Thymus (tissue), 11 donors: Measurements from ENCODE around the gene YWHAQ. TPM values are rescaled to one million over a fixed set of nuclear protein-coding genes. Genes with fewer than 3 reads are reported as not detected.

Experiments used
- DNase-seq, 9 donors: peaks; one replicate each; pipeline ENCODE4 v3.0.0-alpha.2; 2013; ENCODE audit warnings: low spot score in 9 of 9, low read depth in 6 of 9, missing footprints in 1 of 9
- H3K27ac ChIP-seq, 2 donors: one replicate each; pipeline ENCODE4 v1.5.1; 2013; ENCODE audit warnings: control low read depth in 1 of 2, low read depth in 1 of 2, low read length in 1 of 2, mild to moderate bottlenecking in 1 of 2, moderate library complexity in 1 of 2
- H3K27me3 ChIP-seq, 2 donors: one replicate each; pipeline ENCODE4 v1.5.1; 2013; ENCODE audit warnings: low read length in 1 of 2; ENCODE audit not compliant: control insufficient read depth in 2 of 2, insufficient read depth in 1 of 2
- H3K36me3 ChIP-seq, 2 donors: one replicate each; pipeline ENCODE4 v1.5.1; 2013; ENCODE audit warnings: low read length in 1 of 2, mild to moderate bottlenecking in 1 of 2, moderate library complexity in 1 of 2; ENCODE audit not compliant: control insufficient read depth in 2 of 2, insufficient read depth in 2 of 2
- H3K4me1 ChIP-seq, 2 donors: one replicate each; pipeline ENCODE4 v1.5.1; 2013; ENCODE audit warnings: low read length in 2 of 2; ENCODE audit not compliant: control insufficient read depth in 2 of 2, insufficient read depth in 2 of 2
- H3K4me3 ChIP-seq, 2 donors: one replicate each; pipeline ENCODE4 v1.5.1; 2013; ENCODE audit warnings: low read length in 2 of 2, control low read depth in 1 of 2, mild to moderate bottlenecking in 1 of 2
- H3K9me3 ChIP-seq, 2 donors: one replicate each; pipeline ENCODE4 v1.5.1; 2013; ENCODE audit warnings: low read length in 1 of 2, mild to moderate bottlenecking in 1 of 2; ENCODE audit not compliant: control insufficient read depth in 2 of 2, insufficient read depth in 1 of 2
- WGBS: extraction: QIAGEN DNeasy Blood & Tissue Kit; methylation state at CpG from one replicate; pipeline ENCODE4 v1.1.7; 2013; 5-methylcytosine and 5-hydroxymethylcytosine counted together
- polyA plus RNA-seq: library from polyadenylated mRNA; stranded (reverse); fragments of 200-250 nt; gene quantifications from one replicate; pipeline ENCODE4 v1.2.3, GENCODE V29; 2013
- total RNA-seq: library from RNA; stranded (reverse); fragments of 120-200 nt; gene quantifications from one replicate; pipeline ENCODE4 v1.2.4, GENCODE V29; 2013
- donor health status: healthy.

The YWHAQ gene
- total and polyA plus RNA-seq, 2 donors: 117 to 182 TPM

DNA sequence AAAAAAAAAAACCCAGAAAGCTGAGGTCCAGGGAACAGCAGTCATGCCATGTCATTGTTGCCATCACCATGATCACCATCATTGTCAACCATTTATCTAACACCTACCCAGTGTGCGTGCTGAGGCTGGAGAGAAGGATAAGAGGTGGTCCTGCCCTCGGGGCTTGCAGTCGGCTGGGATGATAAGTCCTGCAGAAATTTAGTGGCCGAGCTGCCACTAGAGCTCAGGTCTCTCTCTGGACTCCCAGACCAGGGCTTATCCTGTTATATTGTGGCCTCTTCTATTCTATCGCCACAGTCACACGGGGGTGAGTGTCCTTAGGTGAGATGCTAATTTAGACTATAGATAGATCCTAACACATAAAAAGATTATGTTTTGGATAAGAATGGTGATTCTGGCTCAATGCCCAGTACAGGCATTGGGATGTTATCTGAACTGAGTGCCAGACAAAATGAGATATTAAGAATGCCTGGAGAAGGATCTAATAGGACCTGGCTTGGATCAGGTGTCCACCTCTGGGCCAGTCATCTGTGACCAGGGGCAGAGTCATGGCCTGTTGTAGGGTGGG lies 43.2 kb upstream of the YWHAQ start:
- Histone ChIP-seq H3K4me1 (no peaks in the 10 kb centered on the region), H3K36me3 (no peaks in the 10 kb centered on the region), H3K27ac (no peak overlapping the region), H3K4me3 (no peak overlapping the region), H3K9me3 (no peaks in the 10 kb centered on the region), H3K27me3 (no peaks in the 10 kb centered on the region)
- WGBS: 99% methylated on average over 6 of the region's 6 CpGs
- no peak for DNase-seq

DNA sequence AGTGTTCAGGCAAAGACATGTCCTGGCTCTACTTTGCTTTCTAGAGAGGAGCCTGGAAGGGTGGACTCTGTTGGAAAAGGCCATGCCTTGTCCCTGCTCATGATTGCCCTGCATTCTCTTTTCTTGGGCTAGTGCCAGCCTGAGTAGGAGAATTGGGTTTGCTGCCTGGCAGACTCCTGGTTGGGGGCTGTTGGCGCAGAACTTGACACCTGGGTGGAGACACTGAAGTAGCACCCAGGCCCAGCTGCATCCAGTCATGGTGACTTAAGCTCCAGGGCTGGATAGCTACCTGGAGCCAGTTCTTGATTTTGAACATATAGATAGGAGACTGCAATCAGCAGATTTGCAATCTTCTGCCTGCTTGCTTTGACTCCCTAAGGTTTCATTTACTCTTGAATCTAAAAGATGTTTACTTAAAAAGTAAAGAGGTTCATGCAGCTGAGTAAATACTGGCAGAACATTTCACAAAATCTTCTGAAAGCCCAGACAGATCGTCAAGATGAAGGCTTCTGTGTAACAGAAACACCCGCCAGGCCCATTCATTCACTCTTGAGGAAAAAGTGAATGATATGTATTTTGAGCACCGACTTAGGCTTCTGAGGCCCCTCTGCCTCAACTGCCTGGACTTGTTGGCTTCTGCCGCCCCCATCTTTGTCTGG lies 38.0 kb upstream of the YWHAQ start:
- Histone ChIP-seq H3K36me3 (no peaks in the 10 kb centered on the region), H3K27ac (no peak overlapping the region), H3K9me3 (no peaks in the 10 kb centered on the region), H3K4me1 (no peaks in the 10 kb centered on the region), H3K27me3 (no peaks in the 10 kb centered on the region), H3K4me3 (no peak overlapping the region)
- WGBS: 98% methylated on average over 5 of the region's 5 CpGs
- DNase-seq: no peak

DNA sequence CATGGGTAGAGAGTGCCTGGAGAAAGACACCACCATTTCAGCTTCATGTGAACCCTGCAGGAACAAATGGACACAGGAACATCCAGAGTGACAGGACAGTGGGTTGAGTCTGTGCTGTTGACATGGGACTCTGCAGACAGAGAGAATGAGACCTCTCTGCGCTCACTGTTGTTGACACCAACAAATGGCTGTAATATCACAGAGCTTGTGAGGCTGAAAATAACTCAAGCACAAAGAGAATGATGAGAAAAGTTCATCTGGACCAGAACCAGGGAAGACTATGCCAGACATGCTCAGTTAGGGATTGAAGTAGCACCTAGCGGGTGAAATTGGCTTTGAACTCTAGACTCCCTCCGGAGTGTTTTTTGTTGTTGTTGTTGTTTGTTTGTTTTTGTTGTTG lies 37.0 kb upstream of the YWHAQ start:
- no peak for DNase-seq
- 97% methylated on average over 3 of the region's 3 CpGs for WGBS
- no peak overlapping the region for H3K27ac ChIP-seq
- H3K27me3 ChIP-seq: no peaks in the 10 kb centered on the region
- no peaks in the 10 kb centered on the region for H3K9me3 ChIP-seq
- H3K36me3 ChIP-seq: no peaks in the 10 kb centered on the region
- H3K4me1 ChIP-seq: no peaks in the 10 kb centered on the region
- no peak overlapping the region for H3K4me3 ChIP-seq

- no peak overlapping the region for H3K4me3 ChIP-seq
- no peak overlapping the region for H3K27ac ChIP-seq
- H3K9me3 ChIP-seq: no peaks in the 10 kb centered on the region
- no peak for DNase-seq
- WGBS: 90% methylated on average over 3 of the region's 3 CpGs
- no peaks in the 10 kb centered on the region for H3K4me1 ChIP-seq
- H3K36me3 ChIP-seq: no peaks in the 10 kb centered on the region
- H3K27me3 ChIP-seq: no peaks in the 10 kb centered on the region
Observed at GRCh38 chr2:9666306-9666705, 35.5 kb upstream of the YWHAQ start.

- Histone ChIP-seq H3K27me3 (no peaks in the 10 kb centered on the region), H3K4me3 (no peak overlapping the region), H3K36me3 (no peaks in the 10 kb centered on the region), H3K9me3 (no peaks in the 10 kb centered on the region), H3K27ac (no peak overlapping the region), H3K4me1 (no peaks in the 10 kb centered on the region)
- no peak for DNase-seq
- 90% methylated on average over 9 of the region's 9 CpGs for WGBS
Observed at GRCh38 chr2:9665898-9666297, 35.1 kb upstream of the YWHAQ start.

GRCh38 chr2:9664365-9664764 lies 33.6 kb upstream of the YWHAQ start:
- Histone ChIP-seq H3K27ac (no peak overlapping the region), H3K9me3 (no peaks in the 10 kb centered on the region), H3K4me3 (no peak overlapping the region), H3K4me1 (no peaks in the 10 kb centered on the region), H3K36me3 (no peaks in the 10 kb centered on the region), H3K27me3 (no peaks in the 10 kb centered on the region)
- no peak for DNase-seq
- 97% methylated on average over 3 of the region's 3 CpGs for WGBS

DNA sequence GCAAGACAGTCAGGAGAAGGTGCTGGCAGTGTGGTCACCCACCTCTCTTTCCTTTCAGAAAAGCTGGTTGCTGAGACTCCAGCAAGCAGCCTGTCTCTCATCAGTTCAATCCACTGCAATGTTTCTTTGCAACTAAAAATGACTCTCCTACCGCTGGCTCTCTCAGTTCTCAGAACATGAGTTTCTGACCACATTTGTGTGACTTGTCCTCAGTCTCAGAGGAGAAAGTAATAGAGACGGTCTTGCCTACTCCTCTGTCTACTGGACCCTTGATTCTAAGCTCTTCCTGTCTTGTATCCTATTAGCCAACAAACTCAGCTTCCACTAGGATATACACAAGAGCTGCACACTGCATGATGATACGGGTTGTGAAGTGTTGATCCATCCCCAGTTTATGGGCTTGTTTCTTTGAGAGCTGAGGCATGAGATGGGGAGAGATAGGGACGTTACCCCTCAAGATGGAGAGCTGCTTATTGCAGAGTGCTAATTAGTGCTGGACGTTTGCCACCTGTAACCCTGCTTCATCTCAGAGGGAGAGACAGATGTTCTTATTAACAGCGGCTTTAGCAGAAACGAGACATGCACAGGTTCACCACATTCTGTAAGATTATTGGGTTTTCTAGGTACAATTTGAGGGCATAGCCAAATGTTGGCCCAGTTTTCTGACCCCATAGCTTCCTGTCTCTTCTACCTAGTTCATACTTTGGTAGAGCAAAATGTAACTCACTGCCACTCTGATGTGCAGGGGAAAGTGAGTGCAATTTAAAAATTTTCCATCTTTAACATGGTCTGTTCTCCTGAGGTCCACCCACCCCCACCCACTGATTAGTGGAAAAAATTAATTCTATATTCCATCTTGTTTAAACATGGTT lies 32.4 kb upstream of the YWHAQ start:
- no peak overlapping the region for H3K27ac ChIP-seq
- no peaks in the 10 kb centered on the region for H3K27me3 ChIP-seq
- DNase-seq: no peak
- no peaks in the 10 kb centered on the region for H3K9me3 ChIP-seq
- WGBS: 94% methylated on average over 7 of the region's 7 CpGs
- no peak overlapping the region for H3K4me3 ChIP-seq
- no peaks in the 10 kb centered on the region for H3K36me3 ChIP-seq
- H3K4me1 ChIP-seq: no peaks in the 10 kb centered on the region

DNA sequence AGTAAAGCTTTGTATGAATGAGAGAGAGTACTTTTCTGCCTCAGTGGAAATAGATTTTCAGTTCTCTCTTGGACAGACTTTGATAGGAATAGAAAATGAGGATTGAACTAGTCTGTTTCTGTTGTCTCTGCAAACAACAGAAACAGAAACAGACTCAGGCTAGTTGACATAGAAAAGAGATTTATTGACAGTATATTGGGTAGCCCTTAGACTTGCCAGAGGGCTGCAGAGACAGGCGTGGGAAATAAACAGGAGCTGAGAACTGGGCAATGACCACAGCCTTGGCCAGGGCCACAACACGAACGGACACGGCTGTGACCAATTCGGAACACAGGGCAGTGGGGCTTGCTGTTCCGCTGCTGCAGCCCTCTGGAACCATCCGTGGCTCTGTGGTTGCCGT lies 30.5 kb upstream of the YWHAQ start:
- Histone ChIP-seq H3K27me3 (no peaks in the 10 kb centered on the region), H3K9me3 (no peaks in the 10 kb centered on the region), H3K4me1 (no peaks in the 10 kb centered on the region), H3K36me3 (no peaks in the 10 kb centered on the region), H3K4me3 (no peak overlapping the region), H3K27ac (no peak overlapping the region)
- no peak for DNase-seq
- 86% methylated on average over 8 of the region's 8 CpGs for WGBS

DNA sequence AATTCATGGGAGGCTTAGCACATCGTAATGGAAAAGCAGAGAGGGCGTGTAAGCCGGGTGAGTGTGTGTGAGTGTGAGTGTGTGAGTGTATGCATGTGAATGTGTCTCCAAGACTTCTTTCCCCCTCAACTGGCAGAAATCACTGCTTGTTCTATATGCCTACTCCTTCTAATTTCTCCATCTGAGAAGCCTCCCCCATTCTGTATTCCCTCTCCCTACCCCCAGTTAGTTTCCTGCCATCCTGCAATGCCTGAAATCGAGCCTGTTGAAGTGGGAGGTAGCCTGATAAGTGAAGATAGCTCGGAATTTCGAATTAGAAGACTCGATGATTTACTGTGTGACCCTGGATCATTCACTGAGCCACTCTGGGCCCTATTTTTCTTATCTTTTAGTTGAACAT lies 30.0 kb upstream of the YWHAQ start:
- 95% methylated on average over 7 of the region's 7 CpGs for WGBS
- no peaks in the 10 kb centered on the region for H3K36me3 ChIP-seq
- no peak overlapping the region for H3K27ac ChIP-seq
- H3K27me3 ChIP-seq: no peaks in the 10 kb centered on the region
- no peaks in the 10 kb centered on the region for H3K4me1 ChIP-seq
- no peak for DNase-seq
- no peak overlapping the region for H3K4me3 ChIP-seq
- H3K9me3 ChIP-seq: no peaks in the 10 kb centered on the region
